Activated T-helper 1 cell treated with anti-CD3 and anti-CD28 coated beads, Interleukin-2, amount 50 U/mL, for 16 hours (primary cell): Measurements from ENCODE around the gene ANKMY1.
A peak's percentile ranks its signal among the peaks of the same experiment; 100 is the strongest.

Source experiments
- DNase-seq, 2 donors: peaks; one replicate each; pipeline ENCODE4 v3.0.0-alpha.2; 2020; ENCODE audit warnings: low read depth in 1 of 2, low spot score in 1 of 2

The ANKMY1 gene

DNA sequence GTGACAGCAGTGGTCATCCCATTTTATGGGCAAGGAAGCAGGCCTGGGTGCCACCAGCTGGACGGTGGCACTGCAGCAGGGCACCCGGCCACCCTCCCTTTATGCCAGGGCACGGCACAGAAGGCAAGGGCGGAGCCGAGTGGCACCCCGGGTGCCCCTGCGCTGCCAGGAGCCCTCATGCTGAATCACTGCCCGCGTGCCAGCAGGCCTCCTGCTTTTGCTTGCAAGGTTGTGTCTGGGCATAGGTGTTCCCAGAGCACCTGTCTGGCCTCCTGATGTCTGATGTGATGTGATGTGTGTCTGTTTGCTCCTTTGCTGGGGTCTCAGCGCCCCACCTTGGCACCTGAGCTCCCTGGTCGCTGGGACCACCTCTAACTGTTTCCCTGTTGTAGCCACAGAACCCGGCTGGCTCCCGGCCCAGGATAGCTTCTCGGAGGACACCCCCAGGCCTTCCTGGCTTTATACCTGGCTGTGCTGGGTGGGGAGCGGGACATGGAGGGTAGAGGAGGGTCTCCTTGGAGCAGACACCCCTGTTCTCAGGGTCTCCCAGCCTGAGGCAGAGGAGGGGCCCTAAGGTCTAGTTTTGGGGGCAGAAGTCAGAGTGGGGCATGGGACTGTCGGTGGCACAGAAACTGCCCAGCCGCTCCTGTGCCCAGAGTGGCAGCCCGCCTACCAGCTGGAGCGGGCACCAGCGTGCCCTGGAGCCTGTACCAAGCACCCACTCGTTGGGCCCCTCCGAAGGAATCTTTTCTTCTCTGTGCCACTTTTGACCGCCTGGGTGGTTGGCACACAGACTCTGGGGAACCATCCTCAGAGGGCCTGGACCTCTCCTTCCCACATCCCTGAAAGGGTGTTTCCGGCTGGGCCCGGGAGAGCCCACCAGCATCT, 118.7 kb downstream of the ANKMY1 start:
- DNase-seq: no peak

DNA sequence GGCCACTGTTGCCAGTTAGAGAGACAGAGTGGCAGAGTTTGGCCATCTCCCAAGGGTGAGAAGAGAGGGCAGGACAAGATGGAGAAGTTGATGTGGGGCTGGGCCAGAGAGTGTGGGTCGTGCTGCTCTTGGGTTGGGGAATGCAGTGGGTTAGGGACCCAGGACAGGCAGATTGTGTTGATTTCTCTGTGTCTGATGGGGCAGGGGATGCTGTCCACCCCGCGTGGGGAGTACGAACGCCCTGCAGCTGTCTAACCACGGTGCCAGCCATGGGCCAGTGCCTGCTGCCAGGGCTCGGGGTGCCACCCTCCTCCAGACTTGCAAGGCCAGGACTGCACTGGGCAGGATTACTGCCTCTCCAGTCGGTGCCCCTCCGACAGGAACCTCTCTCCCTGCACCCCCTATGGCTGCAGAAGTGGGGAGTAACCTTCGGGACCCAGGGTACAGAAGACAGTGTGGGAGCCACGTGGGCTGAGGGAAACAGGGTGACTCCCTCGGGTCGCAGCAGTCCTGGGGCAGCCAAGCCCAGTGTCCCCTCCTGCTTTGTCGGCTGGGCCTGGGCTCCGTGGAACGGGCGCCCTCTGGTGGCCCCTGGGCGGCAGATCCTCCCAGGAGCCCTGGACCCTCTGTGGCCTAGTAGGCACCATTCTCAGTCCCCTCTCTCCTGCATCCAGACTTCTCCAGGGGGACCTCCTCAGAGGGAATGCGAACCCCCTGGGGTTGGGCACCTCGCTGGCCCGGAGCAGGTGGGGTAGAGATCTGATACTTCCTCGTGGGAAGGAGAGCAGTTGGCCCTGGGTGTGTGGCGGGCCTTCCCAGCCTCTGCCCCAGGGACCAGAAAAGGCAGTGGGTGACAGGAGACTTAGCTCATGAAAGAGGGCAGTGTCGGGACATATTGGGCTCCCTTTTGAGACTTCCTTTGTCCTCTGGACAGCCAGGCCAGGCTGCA, 119.7 kb downstream of the ANKMY1 start:
- DNase-seq: peak; percentile 48 to 49

- no peak for DNase-seq
Measured at GRCh38 chr2:240437551-240437860, 120.3 kb downstream of the ANKMY1 start.

- no peak for DNase-seq
Measured at GRCh38 chr2:240436683-240437550, 120.9 kb downstream of the ANKMY1 start.

GRCh38 chr2:240435948-240436682, 121.7 kb downstream of the ANKMY1 start:
- no peak for DNase-seq

- DNase-seq: peak in 1 of 2 donors; percentile 36
Measured at GRCh38 chr2:240435457-240435947, 122.3 kb downstream of the ANKMY1 start, which contains the start of gene GPC1. Gene GPC1 (plus strand): TSS chr2:240435663. CDS start chr2:240435919, 256 bp downstream.

GRCh38 chr2:240434728-240435456, 122.9 kb downstream of the ANKMY1 start:
- peak; percentile 77 for DNase-seq

GRCh38 chr2:240433973-240434727, 123.6 kb downstream of the ANKMY1 start:
- DNase-seq: no peak

- no peak for DNase-seq
Measured at GRCh38 chr2:240432820-240433801, 124.7 kb downstream of the ANKMY1 start.

DNA sequence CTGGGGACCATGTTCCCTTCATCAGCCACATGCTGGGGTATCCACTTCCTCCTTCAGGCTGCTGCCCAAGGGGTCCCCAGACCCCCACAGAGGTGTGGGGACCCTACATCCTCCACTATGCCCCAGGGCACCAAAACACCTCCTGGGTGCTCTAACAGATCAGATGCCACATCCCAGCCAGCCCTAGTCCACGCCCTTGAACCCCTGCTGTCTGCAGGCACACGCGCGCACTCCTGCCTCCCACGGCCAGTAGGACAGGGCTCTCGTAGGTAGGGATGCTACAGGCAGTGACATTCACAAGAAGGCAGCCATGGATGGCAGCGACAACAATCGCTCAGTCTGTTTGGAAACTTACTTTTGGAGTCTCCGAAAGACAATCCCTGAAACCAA, 125.4 kb downstream of the ANKMY1 start:
- DNase-seq: no peak

DNA sequence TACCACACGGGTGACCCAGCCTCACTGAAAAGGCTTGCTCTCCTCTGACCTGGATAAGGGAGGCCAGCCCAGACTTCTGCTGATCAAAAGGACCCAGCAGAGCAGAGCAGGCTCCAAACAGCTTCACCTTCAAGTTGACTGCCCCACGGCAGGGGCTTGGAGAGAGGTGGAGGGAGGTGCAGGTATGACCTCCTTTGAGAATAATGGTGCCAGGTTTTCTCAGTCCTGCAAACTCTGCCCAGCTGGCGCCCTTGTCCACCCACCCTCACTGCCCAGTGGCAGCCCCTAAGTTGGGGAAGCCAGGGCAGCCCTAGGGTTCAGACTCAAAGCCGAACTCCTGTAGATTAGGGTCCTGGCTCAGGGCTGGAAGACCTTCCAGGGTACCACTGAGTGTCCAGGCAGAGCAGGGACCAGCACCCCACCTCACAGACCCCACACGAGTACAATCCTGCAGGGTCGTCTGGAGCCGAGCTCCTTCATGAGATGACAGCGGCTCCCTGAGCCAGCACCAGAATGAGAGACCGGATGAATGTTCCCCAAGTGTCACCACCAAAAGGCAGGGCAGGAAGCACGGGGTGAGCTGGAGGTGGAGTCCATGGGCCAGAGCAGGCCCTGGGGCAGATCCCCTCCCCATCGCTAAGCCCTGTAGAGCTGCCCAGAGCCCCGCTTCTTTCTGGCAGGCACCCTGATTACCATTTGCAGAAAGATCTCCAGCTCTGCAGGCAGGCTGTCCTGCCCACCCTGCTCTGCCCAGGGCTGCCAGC, 125.9 kb downstream of the ANKMY1 start:
- DNase-seq: no peak

DNA sequence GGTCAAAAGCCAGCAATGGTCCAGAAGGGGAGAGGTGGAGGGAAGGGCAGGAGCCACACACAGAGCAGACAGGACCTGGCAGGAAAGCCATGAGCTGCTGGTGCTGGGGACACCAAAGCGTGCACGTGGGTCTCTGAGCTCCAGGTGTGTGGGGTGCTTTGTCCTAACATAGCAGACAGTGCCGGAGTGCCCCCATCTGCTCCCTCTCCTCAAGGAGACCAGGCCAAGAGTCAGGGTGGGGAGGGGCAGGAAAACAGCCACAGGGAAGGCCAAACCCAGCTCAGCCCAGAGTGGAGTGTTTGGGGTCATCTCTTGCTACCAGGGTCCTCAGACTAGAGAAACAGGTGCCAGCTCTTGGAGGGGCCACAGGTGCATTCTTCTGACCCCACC, 126.5 kb downstream of the ANKMY1 start:
- DNase-seq: no peak

DNA sequence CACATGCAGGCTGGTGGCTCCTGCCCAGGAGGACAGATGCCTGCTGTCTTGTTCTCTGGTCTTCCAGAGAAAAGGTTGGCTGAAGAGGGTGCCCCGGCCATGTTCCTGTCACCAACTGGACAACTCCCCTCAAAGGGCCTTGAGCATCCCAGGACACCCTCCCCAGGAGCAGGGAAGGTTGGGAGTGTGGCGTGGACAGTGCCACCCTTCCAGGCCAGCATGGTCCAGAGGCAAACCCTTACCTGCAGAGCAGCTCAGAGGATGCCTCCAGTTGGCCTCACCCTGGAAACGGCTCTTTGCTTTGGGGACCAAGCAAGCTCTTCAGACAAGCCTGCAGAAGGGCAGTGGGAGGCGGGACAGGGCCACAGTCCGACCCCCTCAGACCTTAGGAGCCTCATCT, 127.2 kb downstream of the ANKMY1 start:
- DNase-seq: no peak

DNA sequence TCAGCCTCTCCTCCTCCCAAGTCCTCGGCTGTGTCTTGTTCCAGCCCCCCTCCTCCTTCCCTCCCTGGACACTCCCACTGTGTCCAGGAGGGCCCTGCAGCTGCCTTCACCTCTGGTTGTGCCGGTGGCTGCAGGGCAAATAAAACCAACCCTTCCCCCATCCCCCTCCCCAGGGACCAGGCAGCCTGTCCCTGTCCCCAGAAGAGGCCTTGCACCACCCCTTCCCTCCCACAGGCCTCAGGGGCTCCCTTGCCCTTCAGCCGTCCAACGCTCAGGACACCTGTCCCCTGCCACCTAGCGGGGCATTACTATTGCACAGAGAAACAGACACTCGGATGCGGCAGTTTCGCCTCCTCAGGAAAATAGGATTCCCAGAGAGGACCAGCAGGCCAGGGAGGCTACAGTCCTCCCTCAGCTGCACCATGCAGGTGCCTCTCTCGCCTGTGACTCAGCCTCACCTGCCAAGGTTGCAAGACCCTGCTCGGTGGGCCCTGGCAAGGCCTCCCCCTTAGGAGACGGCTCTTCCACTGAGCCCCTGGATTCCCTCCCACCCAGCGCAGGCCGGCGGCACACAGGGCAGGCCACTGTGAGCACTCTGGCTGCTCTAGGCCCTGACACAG, 127.8 kb downstream of the ANKMY1 start:
- no peak for DNase-seq
